Measurements from ENCODE around the gene RNF32. TPM values are rescaled to one million over a fixed set of nuclear protein-coding genes. Genes with fewer than 3 reads are reported as not detected.
"Not testable (repeated sequence)": the region's sequence is repeated elsewhere in the genome, so short reads cannot be mapped to it uniquely, and the experiment has no call there.

Gene RNF32
- total RNA-seq, 1 experiment from 2014 or later = 0.61 TPM

GRCh38 chr7:156618780-156619367 is 21.7 kb upstream of the RNF32 start:
- Mint-ChIP-seq H3K27me3 (ENCODE audit: low read depth) (peaks cover 30% of the 10 kb centered on the region), H3K4me3 (no peak overlapping the region), H3K36me3 (peaks cover 11% of the 10 kb centered on the region), H3K9me3 (peaks cover 12% of the 10 kb centered on the region), H3K4me1 (peaks cover 44% of the 10 kb centered on the region), H3K27ac (peak overlapping the region; percentile 71; the same call in 1 of the 2 replicates)
- POLR2A ChIA-PET = no interaction called here
- CTCF ChIA-PET = interaction anchor here (1.0 to 2.4 kb wide), 5 partner anchors 8 to 145 kb away, joined by 3 to 6 read pairs (median 4); no protein-coding TSS in a partner anchor
- DNase-seq (ENCODE audit: low spot score) = no peak
- ATAC-seq = peak; percentile 10
- no peak for TF ChIP-seq ZBTB43 (CRISPR knock-in tag; IDR thresholded peaks at IDR 0.05)
- no peak for TF ChIP-seq ZNF671 (CRISPR knock-in tag; IDR thresholded peaks at IDR 0.05)
- no peak for TF ChIP-seq ZNF232 (CRISPR knock-in tag; IDR thresholded peaks at IDR 0.05)
- no peak for TF ChIP-seq ERG (CRISPR knock-in tag; IDR thresholded peaks at IDR 0.05)
- TF ChIP-seq MAX (CRISPR knock-in tag; IDR thresholded peaks at IDR 0.05) = no peak
- TF ChIP-seq MLX (CRISPR knock-in tag; IDR thresholded peaks at IDR 0.05) = no peak
- no peak for TF ChIP-seq ATF3 (CRISPR knock-in tag; conservative IDR thresholded peaks at IDR 0.05)
- TF ChIP-seq ZNF121 (CRISPR knock-in tag; IDR thresholded peaks at IDR 0.05) = no peak
- TF ChIP-seq CREB1 (CRISPR knock-in tag; IDR thresholded peaks at IDR 0.05) = no peak
- no peak for TF ChIP-seq NR3C1 (CRISPR knock-in tag; conservative IDR thresholded peaks at IDR 0.05; ENCODE audit: low read depth)
- no peak for TF ChIP-seq FOXP1 (CRISPR knock-in tag; IDR thresholded peaks at IDR 0.05; ENCODE audit: borderline replicate concordance)
- TF ChIP-seq NFE2L1 (CRISPR knock-in tag; IDR thresholded peaks at IDR 0.05) = no peak
- TF ChIP-seq E2F5 (CRISPR knock-in tag; IDR thresholded peaks at IDR 0.05) = no peak
- TF ChIP-seq HMGXB4 (CRISPR knock-in tag; IDR thresholded peaks at IDR 0.05) = no peak
- TF ChIP-seq ZNF416 (CRISPR knock-in tag; IDR thresholded peaks at IDR 0.05) = no peak
- no peak for TF ChIP-seq NFATC4 (CRISPR knock-in tag; IDR thresholded peaks at IDR 0.05)

- POLR2A ChIA-PET; DNase-seq (ENCODE audit: low spot score): not testable (repeated sequence)
- H3K4me3 Mint-ChIP-seq = peak overlapping the region; percentile 18; the same call in 1 of the 2 replicates
- H3K9me3 Mint-ChIP-seq = peaks cover 12% of the 10 kb centered on the region
- H3K36me3 Mint-ChIP-seq = peaks cover 11% of the 10 kb centered on the region
- peaks cover 30% of the 10 kb centered on the region for H3K27me3 Mint-ChIP-seq (ENCODE audit: low read depth)
- CTCF ChIA-PET = interaction anchor here (1.0 to 2.4 kb wide), 5 partner anchors 7 to 144 kb away, joined by 3 to 6 read pairs (median 4); no protein-coding TSS in a partner anchor
- peak overlapping the region; percentile 88 for H3K27ac Mint-ChIP-seq
- H3K4me1 Mint-ChIP-seq = peaks cover 43% of the 10 kb centered on the region
- ATAC-seq = peak; percentile 58
Measured at GRCh38 chr7:156619488-156620290, 20.9 kb upstream of the RNF32 start.

All from WTC11 (cell line).